Activated CD4-positive, CD25-positive, alpha-beta regulatory T cell treated with anti-CD3 and anti-CD28 coated beads, Interleukin-2, amount 50 U/mL, for 72 hours (primary cell): ENCODE results near the gene MIDN.
"Not testable (repeated sequence)": the region's sequence is repeated elsewhere in the genome, so short reads cannot be mapped to it uniquely, and the experiment has no call there.

Experiments used
- DNase-seq: peaks from one replicate; pipeline ENCODE4 v3.0.0; 2021

MIDN gene

DNA sequence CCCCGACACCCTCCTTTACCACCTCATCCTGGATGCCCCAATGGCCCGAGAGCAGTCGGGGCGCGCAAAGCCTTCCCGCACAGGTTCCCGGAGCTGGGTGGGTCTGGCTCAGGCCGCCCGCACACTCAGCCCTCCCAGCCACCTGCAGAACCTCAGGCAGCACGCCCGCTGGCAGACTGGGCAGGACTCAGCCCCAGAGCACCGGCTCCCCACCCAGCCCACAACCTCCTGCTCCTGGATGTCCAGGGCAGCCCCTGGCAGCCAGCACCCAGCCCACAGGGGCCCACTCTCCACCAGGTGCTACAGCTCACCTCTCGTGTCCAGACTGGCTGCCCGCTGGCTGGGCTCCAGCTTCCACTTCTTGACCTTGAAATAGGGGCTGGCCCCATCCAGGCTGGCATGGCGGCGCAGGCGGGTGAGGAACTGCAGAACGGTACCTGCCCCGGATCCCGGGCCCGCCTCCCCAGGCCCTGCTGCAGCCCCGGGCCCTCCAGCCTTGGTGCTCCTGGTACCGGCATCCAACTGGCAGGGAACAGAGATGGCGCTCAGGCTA, 15.2 kb upstream of the MIDN start:
- no peak for DNase-seq

DNA sequence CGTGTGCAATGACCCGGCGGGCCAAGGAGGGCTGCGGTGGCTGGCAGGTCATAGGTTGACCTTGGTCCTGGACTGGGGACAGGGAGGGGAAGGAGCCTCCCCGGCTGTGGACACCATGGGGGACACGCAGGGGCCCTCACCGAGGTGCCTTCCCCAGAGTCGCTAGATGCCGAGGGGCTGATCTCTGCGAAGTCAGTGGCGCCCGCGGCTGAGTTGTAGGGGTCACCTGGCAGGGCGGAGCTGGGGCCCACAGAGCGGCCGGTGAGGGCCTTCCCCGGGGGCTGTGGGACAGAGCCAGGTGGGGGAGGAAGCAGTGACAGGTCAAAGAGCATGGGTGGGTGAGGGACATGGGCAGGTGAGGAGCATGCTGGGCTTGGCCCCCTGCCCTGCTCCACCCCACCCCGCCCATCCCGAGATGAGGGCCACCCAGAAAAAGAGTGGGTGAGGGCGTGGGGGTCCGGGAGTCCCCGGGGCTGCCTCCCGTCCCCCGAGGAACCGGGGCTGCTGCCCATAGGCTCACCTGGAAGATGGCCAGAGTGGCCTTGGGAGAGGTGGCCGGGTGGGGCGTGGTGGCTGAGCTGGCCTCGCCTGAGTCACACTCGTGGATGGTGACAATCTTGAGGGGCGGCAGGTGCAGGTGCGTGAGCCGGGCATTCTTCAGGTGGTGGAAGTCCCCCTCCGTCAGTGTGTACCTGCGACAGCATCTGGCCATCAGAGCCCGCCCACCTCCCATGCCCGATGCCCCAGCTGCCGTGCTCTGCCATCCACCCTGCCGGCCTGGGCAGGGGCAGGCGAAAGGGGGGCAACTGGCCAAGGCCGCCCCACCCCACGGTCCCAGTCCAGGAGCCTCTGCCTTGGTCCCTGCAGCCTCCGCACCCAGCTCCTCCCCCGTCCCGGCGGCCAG, 14.1 kb upstream of the MIDN start:
- DNase-seq: no peak

DNA sequence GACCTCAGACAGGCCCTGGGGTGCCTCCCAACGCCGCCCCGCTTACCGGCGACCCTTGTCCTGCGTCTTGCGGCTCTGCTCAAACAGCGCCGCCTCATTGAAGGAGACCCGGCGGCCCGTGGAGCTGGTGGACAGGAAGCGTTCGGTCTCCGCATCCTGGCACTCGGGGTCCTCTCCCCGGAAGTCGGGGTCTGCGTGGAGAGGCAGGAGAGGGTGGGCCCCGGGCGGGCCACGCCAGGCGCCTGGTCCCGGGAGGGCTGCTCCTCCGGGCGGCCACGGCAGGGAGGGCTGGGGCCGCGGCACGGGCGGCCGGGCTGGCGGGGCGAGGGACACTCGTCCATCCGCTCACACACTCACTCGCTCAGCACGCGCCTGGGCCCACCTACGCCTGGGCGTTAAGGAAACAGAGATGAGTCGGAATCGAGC, 13.4 kb upstream of the MIDN start:
- DNase-seq: no peak

DNA sequence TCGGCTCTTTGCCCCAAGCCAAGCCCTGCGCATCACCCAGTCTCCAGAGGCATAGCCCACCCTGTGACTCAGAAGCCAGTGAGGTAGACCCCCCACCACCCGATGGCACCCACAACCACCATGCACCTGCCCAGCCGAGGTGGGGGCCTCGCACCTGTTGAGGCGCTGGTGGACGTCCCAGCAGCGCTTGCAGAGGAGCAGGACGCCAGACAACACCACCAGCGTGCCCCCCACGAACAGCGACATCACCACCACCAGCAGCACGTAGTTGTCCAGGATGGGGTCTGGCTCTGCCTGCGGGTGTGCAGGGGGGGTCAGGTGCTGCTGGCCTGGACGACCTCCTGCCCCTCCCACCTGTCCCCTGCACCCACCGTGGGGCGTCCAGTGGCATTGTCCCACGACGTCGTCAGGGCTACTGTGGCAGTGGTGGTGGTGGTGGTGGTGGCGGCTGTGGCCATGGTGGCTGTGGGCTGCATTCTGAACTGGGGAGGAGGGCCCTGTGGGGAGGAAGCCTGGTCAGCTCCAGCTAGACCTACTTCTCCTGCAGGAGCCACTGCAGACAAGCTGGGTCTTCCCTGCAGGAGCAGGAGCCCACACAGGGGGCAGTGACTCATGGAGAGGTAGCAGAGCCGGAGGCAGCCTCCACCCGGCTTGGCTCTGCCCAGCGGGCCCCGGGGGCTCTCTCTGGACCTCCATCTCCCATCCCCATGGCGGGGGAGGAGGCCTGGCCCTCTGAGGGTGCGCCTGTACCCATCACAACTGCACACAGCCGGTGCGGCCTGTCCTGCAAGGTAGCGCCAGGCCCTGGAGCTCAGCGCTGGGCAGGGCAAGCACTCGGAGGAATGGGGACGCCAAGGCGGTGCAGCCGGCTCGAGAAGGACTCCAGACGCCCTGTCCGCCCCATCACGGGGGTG, 12.5 kb upstream of the MIDN start:
- no peak for DNase-seq

DNA sequence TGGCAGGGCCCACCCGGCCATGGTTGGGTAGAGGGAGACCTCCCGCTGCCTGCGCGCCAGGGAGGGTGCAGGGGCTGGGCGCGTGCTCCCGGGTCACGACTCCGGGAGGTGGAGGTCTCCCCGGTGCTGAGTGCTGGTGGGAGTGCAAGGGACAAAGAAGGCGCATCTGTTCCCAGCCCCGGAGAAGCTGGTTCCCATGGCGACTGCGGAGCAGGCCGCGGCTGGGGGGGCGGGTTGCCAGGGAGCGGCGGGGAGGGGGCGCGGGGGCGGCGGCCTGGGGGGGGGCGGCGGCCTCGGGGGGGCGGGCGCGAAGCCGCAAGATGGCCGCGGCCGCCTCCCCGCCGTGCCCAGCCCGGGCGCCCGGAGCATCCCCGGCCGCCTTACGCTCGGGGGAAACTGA, 11.8 kb upstream of the MIDN start:
- no peak for DNase-seq

DNA sequence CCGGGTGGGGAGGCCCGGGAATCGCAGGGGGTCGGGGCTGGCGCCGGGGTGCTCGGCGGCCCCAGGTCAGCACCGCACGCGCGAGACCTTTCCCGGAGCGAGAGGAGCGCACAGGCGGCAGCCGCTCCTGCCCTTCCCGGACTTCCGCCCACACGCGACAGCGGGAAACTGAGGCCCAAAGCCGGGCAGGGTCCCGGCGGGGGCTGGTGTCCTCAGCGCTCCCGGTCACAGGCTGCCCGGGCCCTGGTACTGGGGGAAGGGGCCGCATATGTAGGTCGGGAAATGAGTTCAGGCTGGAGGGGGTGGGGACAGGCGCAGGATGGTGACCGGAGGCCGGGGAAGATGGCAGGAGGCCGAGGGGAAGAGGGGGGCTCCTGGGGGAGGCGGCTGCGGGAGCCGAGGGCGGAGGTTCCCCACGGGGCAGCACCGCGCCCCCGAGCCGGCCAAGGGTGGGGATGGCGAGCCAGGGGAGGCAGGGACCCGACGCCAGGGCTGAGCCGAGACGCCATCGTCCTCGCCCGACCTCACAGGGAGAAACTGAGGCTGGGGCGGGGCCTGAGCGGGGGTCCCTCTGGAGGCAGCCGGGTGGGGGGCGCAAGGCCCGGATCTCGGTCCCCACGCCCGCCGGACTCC, 11.2 kb upstream of the MIDN start:
- no peak for DNase-seq

DNA sequence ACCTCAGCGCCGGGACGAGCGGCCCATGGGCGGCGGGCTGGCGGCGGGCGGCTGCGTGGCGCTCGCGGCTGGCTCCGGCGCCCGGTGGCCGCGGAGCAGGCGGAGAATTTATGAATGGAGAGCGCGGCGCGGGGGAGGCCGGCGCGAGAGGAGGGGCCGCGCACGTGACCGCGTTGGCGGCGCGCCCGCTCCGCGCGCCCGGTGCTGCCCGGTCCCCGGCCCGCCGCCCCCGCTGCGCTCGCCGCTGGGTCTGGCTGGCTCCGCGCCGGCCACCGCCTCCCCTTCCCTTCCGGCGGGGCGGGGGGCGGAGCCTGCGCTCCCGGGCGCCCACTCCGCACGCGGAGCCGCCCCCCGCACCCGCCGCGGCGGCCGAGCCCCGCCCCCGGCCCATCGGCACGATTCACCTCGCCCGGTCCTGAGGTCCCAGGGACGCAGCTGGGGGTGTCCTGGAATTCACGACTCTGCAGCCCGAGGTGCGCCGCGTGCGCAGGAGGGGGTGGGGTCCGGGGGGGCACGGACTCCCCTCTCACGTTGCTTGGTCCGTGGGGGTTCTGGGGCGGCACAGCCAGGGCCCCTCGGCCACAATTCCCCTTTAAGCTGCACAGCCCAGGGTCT, 10.5 kb upstream of the MIDN start, which contains the start of gene CBARP:
Gene CBARP, minus strand, starts transcription at position 252 of the 615 bp plus-strand sequence. CDS start 1,905 bp downstream, outside the sequence.
- no peak for DNase-seq

DNA sequence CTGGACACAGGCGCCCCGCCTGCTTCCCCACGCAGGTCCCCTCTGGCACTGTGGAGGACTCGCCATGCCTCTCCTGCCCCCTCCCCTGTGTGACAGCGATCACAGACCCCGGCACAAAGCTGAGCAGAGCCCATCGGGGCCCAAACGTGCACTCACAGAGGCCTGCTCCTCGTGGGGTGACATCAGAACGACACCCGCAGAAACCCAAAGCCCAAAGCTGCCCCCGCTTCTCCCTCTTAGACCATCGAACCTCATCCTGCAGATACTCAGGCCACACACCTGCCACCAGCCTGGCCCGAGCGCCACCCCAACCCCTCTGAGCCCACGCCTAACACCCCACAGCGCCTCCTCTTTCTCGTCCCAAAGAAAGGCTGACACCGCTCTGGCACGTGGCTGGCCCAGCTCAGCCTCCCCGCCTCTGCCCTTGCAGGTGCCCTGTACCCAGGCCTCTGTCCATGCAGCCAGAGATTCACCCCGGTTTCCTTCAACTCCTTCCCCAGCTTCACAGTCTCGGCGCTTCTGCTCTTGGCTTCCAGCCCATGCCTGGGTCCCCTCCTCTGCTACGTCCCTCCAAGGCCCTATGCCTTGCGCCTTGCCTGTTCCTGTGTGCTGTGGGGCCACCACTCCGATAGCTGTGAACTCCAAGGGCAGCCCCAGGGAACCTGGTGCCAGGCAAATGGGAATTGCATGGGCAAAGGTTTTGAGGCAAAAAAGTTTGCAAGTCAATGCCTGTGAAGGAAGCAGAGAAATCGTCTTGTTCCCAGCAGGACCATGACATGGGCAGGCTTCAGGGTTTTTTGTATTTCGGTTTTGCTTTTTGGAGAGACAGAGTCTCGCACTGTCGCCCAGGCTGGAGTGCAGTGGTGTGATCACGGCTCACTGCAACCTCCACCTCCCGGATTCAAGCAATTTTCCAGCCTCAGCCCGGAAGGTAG, 9.7 kb upstream of the MIDN start:
- DNase-seq: no peak

DNA sequence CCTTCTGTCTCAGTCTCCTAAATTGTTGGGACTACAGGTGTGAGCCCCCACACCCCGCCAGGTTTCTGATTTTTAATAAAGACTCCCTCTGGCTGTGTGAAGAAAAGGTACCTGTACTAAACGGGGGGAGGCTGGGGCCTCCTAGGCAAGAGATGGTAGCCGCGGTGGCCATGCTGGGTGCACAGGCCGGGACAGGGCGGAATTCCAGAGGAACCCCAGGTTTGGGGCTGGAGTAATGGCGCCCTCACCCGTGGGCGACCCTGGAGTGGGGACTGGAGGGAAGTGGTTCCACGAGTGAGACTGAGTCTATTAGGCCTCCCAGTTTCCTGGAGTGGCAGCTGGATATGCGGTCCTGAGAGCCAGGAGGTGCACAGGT, 9.0 kb upstream of the MIDN start:
- no peak for DNase-seq

DNA sequence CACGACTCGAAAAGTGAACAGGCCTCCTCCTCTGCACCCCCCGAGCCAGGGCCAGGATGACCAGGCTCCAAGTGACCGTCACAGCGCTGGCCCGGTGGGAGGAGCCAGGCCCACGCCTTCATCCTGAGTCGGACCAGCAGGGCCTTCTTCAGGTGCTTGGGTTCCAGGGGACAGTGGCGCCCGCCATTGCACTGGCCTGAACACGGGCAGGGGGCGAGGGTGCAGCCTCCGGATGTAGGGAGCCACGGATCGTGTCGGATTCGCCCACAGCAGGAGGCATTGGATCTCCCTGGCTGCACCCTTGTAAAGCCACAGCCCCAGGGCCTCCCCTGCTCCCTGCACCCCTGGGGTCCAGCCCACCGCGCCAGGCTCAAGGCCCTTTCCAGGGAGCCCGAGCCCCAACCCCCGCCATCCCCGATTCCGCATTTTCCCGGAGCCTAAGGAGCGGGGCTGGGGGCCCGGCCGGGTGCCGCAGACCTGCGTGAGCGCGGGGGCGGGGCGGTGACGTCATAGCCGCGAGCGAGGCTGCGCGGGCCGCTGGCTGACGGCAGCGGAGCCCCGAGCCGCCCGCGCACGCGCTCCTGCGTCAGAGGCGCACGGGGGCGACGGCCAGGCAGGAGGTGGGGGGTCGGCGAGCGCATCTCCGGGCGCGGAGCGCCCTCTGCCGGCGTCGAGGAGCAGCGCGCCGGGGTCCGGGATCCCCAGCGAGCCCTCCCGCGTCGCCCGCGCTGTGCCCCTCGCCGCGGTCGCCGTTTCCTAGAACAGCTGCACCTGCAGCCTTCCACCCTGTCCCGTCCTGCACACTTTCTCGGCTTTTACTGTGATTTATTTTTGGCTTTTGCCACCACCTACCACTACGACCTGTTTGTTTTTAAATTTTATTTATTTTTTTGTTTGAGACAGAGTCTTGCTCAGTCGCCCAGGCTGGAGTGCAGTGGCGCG, 8.3 kb upstream of the MIDN start:
- peak; percentile 93 for DNase-seq

DNA sequence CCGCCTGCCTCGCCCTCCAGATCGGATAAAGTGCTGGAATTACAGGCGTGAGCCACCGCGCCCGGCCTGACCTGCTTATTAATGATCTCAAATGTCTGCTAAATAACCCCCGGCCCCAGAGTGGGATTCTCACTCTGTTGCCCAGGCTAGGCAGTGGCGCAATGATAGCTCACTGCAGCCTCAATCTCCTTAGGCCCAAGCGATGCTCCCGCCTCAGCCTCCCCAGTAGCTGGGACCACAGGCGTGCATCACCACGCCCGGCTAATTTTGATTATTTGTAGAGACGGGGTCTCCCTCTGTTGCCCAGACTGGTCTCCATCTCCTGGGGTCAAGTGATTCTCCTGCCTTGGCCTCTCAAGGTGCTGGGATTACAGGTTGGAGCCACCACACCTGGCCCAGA, 7.5 kb upstream of the MIDN start:
- DNase-seq: no peak

DNA sequence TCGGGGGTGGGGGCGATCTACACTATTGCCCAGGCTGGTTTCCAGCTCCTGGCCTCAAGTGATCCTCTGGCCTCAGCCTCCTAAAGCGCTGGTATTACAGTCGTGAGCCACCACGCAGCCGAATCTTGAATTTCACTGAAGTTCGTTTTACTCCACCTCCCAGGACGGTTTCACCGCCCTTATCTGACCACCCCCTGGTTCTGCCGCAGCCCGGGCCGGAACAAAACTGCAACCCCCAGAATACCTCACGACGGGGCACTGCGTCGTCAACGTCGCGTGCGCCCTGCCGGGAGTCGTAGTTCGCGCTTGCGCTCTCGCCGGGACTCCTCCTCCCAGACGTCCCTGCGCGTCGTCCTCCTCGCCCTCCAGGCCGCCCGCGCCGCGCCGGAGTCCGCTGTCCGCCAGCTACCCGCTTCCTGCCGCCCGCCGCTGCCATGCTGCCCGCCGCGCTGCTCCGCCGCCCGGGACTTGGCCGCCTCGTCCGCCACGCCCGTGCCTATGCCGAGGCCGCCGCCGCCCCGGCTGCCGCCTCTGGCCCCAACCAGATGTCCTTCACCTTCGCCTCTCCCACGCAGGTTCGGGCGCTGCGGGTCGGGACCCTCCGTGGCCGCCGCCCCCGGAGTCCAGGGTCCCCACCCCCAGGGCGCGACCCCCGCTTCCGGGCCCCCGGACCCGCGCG, 6.8 kb upstream of the MIDN start, which contains the start of gene ATP5F1D:
Gene ATP5F1D, plus strand, starts transcription at position 335 of the 679 bp plus-strand sequence. Its CDS starts 100 bp downstream, at position 435.
- DNase-seq: peak; percentile 93

DNA sequence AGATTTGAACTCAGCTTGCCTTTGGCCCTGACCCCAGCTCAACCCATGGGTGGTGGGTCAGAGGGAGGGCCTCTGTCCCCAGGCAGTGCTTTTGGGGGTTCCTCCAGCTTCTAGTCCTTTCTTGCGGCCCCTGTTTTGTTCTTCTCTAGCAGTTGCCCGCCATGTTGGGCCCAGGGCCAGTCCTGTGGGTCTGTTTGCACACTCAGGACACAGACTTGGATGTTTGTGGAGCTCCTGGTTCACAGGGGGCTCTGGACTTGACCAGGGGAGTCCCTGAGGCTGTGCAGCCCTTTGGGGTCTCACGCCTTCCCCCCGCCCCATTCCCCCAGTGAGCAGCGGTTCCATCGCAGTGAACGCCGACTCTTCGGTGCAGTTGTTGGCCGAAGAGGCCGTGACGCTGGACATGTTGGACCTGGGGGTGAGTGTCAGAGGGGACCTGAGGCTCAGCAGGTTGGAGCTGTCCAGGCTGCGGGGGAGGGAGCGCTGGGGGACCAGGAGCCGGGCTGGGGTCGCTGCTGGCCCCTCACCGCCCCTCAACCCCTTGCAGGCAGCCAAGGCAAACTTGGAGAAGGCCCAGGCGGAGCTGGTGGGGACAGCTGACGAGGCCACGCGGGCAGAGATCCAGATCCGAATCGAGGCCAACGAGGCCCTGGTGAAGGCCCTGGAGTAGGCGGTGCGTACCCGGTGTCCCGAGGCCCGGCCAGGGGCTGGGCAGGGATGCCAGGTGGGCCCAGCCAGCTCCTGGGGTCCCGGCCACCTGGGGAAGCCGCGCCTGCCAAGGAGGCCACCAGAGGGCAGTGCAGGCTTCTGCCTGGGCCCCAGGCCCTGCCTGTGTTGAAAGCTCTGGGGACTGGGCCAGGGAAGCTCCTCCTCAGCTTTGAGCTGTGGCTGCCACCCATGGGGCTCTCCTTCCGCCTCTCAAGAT, 4.4 kb upstream of the MIDN start:
- DNase-seq: peak; percentile 82

DNA sequence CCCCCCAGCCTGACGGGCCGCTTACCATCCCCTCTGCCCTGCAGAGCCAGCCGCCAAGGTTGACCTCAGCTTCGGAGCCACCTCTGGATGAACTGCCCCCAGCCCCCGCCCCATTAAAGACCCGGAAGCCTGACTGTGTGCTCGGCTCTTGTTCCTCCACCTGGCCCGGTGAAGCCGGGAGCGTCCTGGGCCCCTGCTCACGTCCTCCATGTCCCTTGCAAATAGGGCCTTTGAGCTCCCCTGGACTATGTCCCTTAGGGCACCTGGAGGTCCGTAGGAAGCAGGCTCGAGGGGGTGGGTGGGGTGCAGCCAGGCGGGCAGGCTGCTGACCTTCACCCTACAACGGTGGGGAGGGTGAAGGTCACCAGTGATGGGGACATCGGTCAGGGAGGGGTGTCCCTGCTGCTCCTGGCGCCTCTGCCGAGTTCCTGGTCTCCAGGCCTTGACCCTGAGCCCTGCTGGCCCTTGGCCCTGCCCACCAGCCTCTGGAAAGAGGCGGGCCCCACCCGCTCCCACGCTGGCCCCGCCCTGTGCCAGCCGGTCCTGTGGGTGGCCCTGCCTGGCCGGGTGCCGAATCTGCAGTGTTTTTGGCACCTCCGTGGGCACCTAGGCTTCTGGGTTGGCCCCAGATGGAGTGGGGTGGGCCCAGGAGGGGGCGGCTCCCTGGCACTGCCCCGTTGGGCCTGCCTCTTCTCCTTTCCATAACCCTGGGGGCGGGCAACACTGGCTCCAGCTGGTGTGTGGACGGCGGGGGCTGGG, 3.5 kb upstream of the MIDN start:
- DNase-seq: no peak

DNA sequence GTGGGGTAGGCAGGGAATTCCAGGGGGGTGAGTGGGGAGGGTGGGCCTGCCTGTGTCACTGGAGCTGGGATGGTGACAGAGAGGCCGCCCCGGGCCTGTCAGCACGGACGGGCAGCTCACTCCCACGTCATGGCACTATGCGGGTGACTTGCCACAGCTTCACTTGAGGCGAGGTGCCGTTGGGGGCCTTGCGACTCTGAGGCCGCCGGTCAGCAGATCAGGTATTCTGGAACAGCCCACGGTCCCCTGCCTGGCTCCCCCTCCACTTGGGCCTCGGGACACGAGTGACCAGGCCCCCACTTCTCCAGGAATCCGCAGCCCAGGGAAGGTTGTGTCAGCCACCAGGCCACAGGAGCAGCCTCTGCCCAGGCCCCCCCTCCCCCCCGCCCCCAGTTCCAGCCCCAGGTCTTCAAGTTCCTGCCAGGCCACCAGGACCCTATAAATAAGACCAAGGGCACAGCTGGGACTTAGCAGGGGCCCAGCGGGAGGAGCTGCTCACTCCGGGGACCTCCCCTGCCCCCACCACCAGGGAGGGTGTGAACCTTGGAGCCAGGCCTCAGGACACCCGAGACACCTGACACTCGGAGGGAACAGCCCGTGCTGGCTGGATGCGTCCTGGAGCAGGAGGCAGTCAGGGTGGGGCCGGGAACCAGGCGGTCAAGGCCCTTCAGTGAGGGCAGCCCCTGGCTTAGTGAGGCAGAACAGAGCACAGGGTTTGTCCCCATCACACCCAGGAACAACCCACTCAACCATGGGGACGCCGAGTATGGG, 2.7 kb upstream of the MIDN start:
- DNase-seq: no peak

DNA sequence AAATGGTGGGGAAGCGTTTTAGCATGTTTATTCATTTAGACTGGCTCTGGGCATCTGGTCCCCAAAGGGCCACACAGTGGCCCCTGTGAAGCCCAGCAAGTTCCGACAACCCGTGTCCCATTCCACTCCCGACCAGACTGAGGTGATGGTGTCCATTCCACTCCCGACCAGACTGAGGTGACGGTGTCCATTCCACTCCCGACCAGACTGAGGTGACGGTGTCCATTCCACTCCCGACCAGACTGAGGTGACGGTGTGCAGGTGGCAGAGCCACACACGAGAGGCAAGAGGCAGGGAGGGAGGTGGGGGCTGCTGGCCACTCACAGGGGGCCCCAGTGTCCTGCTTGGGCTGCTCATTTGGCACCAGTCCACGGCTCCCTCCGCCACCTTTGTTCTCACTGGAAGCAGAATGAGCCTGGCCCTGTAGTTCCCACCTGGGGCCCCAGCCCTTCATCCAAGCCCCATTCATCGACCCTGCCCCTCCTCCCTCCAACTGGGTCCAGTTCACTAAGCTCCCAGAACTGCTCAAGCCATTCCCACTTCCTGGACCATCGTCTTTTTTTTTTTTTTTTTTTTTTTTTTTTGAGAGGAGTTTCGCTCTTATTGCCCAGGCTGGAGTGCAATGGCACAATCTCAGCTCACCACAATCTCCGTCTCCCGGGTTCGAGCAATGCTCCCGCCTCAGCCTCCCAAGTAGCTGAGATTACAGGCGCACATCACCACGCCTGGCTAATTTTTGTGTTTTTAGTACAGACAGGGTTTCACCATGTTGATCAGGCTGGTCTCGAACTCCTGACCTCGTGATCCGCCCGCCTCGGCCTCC, 1.9 kb upstream of the MIDN start:
- DNase-seq: not testable (repeated sequence)
